Caco-2 (cell line): ENCODE data around the gene SKAP1. TPM values are rescaled to one million over a fixed set of nuclear protein-coding genes. Genes with fewer than 3 reads are reported as not detected.

Source experiments
- BruUV-seq: library from RNA; stranded (reverse); fragments of 400-500 nt; replicated peaks from 2 replicates; lab custom pipeline; 2021; lab: Mats Ljungman, UMichigan
- CTCF ChIA-PET: fragments of 300-600 bp; sonication (Branson Sonifier 250); formaldehyde crosslinking; loops from one replicate; lab custom pipeline; 2022; ENCODE audit warnings: antibody characterized with exemption; lab: Charles Lee
- POLR2A ChIA-PET: fragments of 300-600 bp; sonication (Branson Sonifier 250); formaldehyde crosslinking; loops from one replicate; lab custom pipeline; 2022; ENCODE audit warnings: antibody characterized with exemption; lab: Charles Lee
- DNase-seq, 2 experiments: peaks; one replicate each; pipeline versions ENCODE4 v3.0.0 to v3.0.0-alpha.2; 2020 to 2022
- H3K27me3 ChIP-seq: replicated peaks from 2 replicates; pipeline ENCODE4 v1.6.0; 2011; ENCODE audit warnings: low read length; ENCODE audit not compliant: control insufficient read depth, insufficient read depth
- H3K36me3 ChIP-seq: 2 replicates; pipeline ENCODE4 v1.5.1; 2011; ENCODE audit warnings: low read length; ENCODE audit not compliant: control insufficient read depth, insufficient read depth
- H3K4me1 ChIP-seq: fragments of 250-450 bp; sonication (Bioruptor Pico); 2 replicates; pipeline ENCODE4 v1.5.1; 2020; ENCODE audit warnings: mild to moderate bottlenecking
- H3K4me3 ChIP-seq: 2 replicates; pipeline ENCODE4 v1.5.1; 2011; ENCODE audit warnings: low read depth, mild to moderate bottlenecking, control low read depth, low read length
- H3K9me3 ChIP-seq: fragments of 250-450 bp; sonication (Bioruptor Pico); 2 replicates; pipeline ENCODE4 v1.5.1; 2020; ENCODE audit warnings: mild to moderate bottlenecking, moderate library complexity
- H3K27ac Mint-ChIP-seq: one replicate; pipeline ENCODE4 v1.8.0; 2022; ENCODE audit warnings: mixed read lengths; ENCODE audit not compliant: unreplicated experiment
- H3K27me3 Mint-ChIP-seq: one replicate; pipeline ENCODE4 v1.8.0; 2022; ENCODE audit warnings: mixed read lengths; ENCODE audit not compliant: insufficient read depth, unreplicated experiment
- H3K36me3 Mint-ChIP-seq: one replicate; pipeline ENCODE4 v1.8.0; 2022; ENCODE audit warnings: mild to moderate bottlenecking, mixed read lengths; ENCODE audit not compliant: insufficient read depth, unreplicated experiment
- H3K4me1 Mint-ChIP-seq: one replicate; pipeline ENCODE4 v1.8.0; 2022; ENCODE audit warnings: low read depth, mixed read lengths; ENCODE audit not compliant: unreplicated experiment
- H3K4me3 Mint-ChIP-seq: one replicate; pipeline ENCODE4 v1.8.0; 2022; ENCODE audit warnings: mild to moderate bottlenecking, moderate library complexity, mixed read lengths; ENCODE audit not compliant: unreplicated experiment
- H3K9me3 Mint-ChIP-seq: one replicate; pipeline ENCODE4 v1.8.0; 2022; ENCODE audit warnings: mixed read lengths; ENCODE audit not compliant: unreplicated experiment
- CTCF ChIP-seq, 2 experiments: fragments of 200-600 bp in 1 of 2; IDR thresholded peaks; 1 replicate in 1 of 2; 2 replicates in 1 of 2; pipeline versions ENCODE4 v1.5.1 to v1.8.0; 2011 to 2022; ENCODE audit warnings: antibody characterized with exemption in 1 of 2, control low read depth in 1 of 2, inconsistent platforms in 1 of 2, low read depth in 1 of 2, low read length in 1 of 2, mild to moderate bottlenecking in 1 of 2, moderate library complexity in 1 of 2; ENCODE audit not compliant: insufficient read depth in 1 of 2, severe bottlenecking in 1 of 2, unreplicated experiment in 1 of 2
- intact Hi-C: fragments of 100-400 bp; cut with micrococcal nuclease; formaldehyde crosslinking; loops from one replicate; pipeline ENCODE4 v1.10.0; 2022; ENCODE audit not compliant: unreplicated experiment
- total RNA-seq: library from RNA; stranded (reverse); gene quantifications from 2 replicates; pipeline ENCODE4 v1.2.3, GENCODE V29; 2022

SKAP1 gene
- total RNA-seq, 1 experiment from 2014 or later = 0.70 TPM

- peaks cover 11% of the 10 kb centered on the region for H3K27me3 Mint-ChIP-seq
- POLR2A ChIA-PET = no interaction called here
- intact Hi-C loops = no loop called here
Measured at GRCh38 chr17:48134912-48135480, 295.0 kb downstream of the SKAP1 start.

GRCh38 chr17:48132385-48132784, 297.6 kb downstream of the SKAP1 start:
- BruUV-seq = no TSS peak
- Histone ChIP-seq H3K27me3 (no peaks in the 10 kb centered on the region), H3K36me3 (no peaks in the 10 kb centered on the region), H3K4me3 (no peak overlapping the region), H3K9me3 (no peaks in the 10 kb centered on the region), H3K4me1 (no peaks in the 10 kb centered on the region)
- ChIA-PET CTCF (interaction anchor here (1.0 to 6.1 kb wide), 7 partner anchors 9 to 107 kb away, joined by 3 to 76 read pairs (median 5); partner anchors contain the start of gene SNX11), POLR2A (no interaction called here)
- Mint-ChIP-seq H3K36me3 (no peaks in the 10 kb centered on the region), H3K27me3 (peaks cover 4% of the 10 kb centered on the region), H3K27ac (no peak overlapping the region), H3K4me3 (no peak overlapping the region), H3K4me1 (no peaks in the 10 kb centered on the region), H3K9me3 (no peaks in the 10 kb centered on the region)
- no peak for TF ChIP-seq CTCF (IDR thresholded peaks at IDR 0.05; ENCODE audit: insufficient read depth in 1 of 2, low read depth in 1 of 2, low read length in 1 of 2, severe bottlenecking in 1 of 2, unreplicated experiment in 1 of 2)
- no peak for DNase-seq
- intact Hi-C loops = no loop called here

More at GRCh38 chr17:48134912-48135480, 295.0 kb downstream of the SKAP1 start:
- Histone ChIP-seq H3K27me3 (no peaks in the 10 kb centered on the region), H3K4me1 (no peaks in the 10 kb centered on the region), H3K36me3 (no peaks in the 10 kb centered on the region), H3K9me3 (no peaks in the 10 kb centered on the region), H3K4me3 (no peak overlapping the region)
- Mint-ChIP-seq H3K36me3 (no peaks in the 10 kb centered on the region), H3K27ac (no peak overlapping the region), H3K9me3 (no peaks in the 10 kb centered on the region), H3K4me3 (no peak overlapping the region), H3K4me1 (no peaks in the 10 kb centered on the region)
- DNase-seq = no peak
- no TSS peak for BruUV-seq
- TF ChIP-seq CTCF (IDR thresholded peaks at IDR 0.05; ENCODE audit: insufficient read depth in 1 of 2, low read depth in 1 of 2, low read length in 1 of 2, severe bottlenecking in 1 of 2, unreplicated experiment in 1 of 2) = peak; percentile 40 to 61
- CTCF ChIA-PET = interaction anchor here (0.6 to 2.7 kb wide), 14 partner anchors 10 to 193 kb away, joined by 3 to 19 read pairs (median 4); partner anchors contain the start of gene CDK5RAP3

DNA sequence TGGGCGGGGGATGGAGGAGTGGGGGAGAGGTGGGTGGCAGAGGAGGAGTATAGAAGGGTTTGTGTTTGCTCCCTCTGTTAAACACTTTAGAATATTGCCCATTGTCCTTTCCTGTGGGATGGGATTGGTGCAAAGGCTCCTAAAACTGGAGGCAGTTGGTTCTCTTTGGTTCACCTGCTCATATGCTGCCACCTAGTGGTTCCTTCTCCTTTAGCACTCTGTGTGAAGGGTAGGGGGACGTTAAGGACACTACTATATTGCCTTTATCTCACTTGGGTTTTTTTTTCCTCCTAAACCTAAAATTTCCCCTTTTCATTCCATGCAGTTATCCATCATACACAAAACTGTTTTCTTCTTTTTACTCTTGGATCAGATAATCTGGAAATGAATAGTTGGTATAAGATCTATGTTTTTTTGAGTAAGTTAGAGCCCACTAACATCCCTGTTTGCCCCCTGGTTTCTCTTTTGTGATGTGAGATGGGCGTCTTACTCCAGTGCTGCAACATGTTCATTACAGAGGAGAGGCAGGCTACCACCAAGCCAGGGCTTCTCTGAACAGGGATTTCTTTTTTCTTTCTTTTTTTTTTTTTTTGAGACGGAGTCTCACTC, 298.7 kb downstream of the SKAP1 start:
- H3K4me1 Mint-ChIP-seq = no peaks in the 10 kb centered on the region
- H3K27ac Mint-ChIP-seq = no peak overlapping the region
- H3K36me3 Mint-ChIP-seq = no peaks in the 10 kb centered on the region
- no peaks in the 10 kb centered on the region for H3K4me1 ChIP-seq
- no peak overlapping the region for H3K4me3 Mint-ChIP-seq
- no peak overlapping the region for H3K4me3 ChIP-seq
- ChIA-PET POLR2A (interaction anchor here (1.0 kb wide), 1 partner anchor 106 kb away, joined by 14 read pairs; no protein-coding TSS in a partner anchor), CTCF (interaction anchor here (0.6 to 6.1 kb wide), 19 partner anchors 13 to 615 kb away, joined by 3 to 76 read pairs (median 5); partner anchors contain the start of genes CBX1 and SNX11)
- peak; percentile 89 to 95 for DNase-seq
- TF ChIP-seq CTCF (IDR thresholded peaks at IDR 0.05; ENCODE audit: insufficient read depth in 1 of 2, low read depth in 1 of 2, low read length in 1 of 2, severe bottlenecking in 1 of 2, unreplicated experiment in 1 of 2) = peak; percentile 99
- intact Hi-C loops = loop anchor here (1.0 kb wide), 2 partner anchors 51 to 106 kb away; no protein-coding TSS in a partner anchor
- no TSS peak for BruUV-seq
- H3K9me3 ChIP-seq = no peaks in the 10 kb centered on the region
- H3K27me3 ChIP-seq = no peaks in the 10 kb centered on the region
- H3K36me3 ChIP-seq = no peaks in the 10 kb centered on the region
- H3K27me3 Mint-ChIP-seq = peaks cover 4% of the 10 kb centered on the region
- H3K9me3 Mint-ChIP-seq = no peaks in the 10 kb centered on the region
